ENCODE results near the gene PIK3R1.
"Not testable (repeated sequence)": the region's sequence is repeated elsewhere in the genome, so short reads cannot be mapped to it uniquely, and the experiment has no call there.

The PIK3R1 gene

GRCh38 chr5:68194386-68194785 is 21.2 kb upstream of the PIK3R1 start:
- no peak for DNase-seq

GRCh38 chr5:68195137-68195536 is 20.4 kb upstream of the PIK3R1 start:
- DNase-seq = no peak

GRCh38 chr5:68196876-68197275 is 18.7 kb upstream of the PIK3R1 start:
- no peak for DNase-seq

- no peak for DNase-seq
Measured at GRCh38 chr5:68200288-68200687, 15.3 kb upstream of the PIK3R1 start.

GRCh38 chr5:68210654-68211053 is 4.9 kb upstream of the PIK3R1 start:
- not testable (repeated sequence) for DNase-seq

GRCh38 chr5:68214482-68215207 is 911 bp upstream of the PIK3R1 start:
- DNase-seq = peak; percentile 52

- peak; percentile 80 for DNase-seq
Measured at GRCh38 chr5:68215898-68216244, 315 bp downstream of the PIK3R1 start.

- DNase-seq = peak; percentile 61
Measured at GRCh38 chr5:68216245-68217046, 890 bp downstream of the PIK3R1 start.

- no peak for DNase-seq
Measured at GRCh38 chr5:68217047-68217355, 1.4 kb downstream of the PIK3R1 start.

- no peak for DNase-seq
Measured at GRCh38 chr5:68217528-68217927, 2.0 kb downstream of the PIK3R1 start.

GRCh38 chr5:68219161-68219816 is 3.7 kb downstream of the PIK3R1 start:
- DNase-seq = no peak

- DNase-seq = no peak
Measured at GRCh38 chr5:68220260-68220659, 4.7 kb downstream of the PIK3R1 start.

GRCh38 chr5:68220914-68221313 is 5.4 kb downstream of the PIK3R1 start:
- no peak for DNase-seq

GRCh38 chr5:68221488-68221887 is 5.9 kb downstream of the PIK3R1 start:
- no peak for DNase-seq

GRCh38 chr5:68222310-68222709 is 6.8 kb downstream of the PIK3R1 start:
- no peak for DNase-seq

- no peak for DNase-seq
Measured at GRCh38 chr5:68222824-68223354, 7.3 kb downstream of the PIK3R1 start.

- DNase-seq = no peak
Measured at GRCh38 chr5:68223904-68224303, 8.3 kb downstream of the PIK3R1 start.

GRCh38 chr5:68224509-68225187 is 9.1 kb downstream of the PIK3R1 start:
- DNase-seq = no peak

- no peak for DNase-seq
Measured at GRCh38 chr5:68225188-68225910, 9.8 kb downstream of the PIK3R1 start.

- no peak for DNase-seq
Measured at GRCh38 chr5:68225911-68226545, 10.5 kb downstream of the PIK3R1 start.

GRCh38 chr5:68226546-68227073 is 11.1 kb downstream of the PIK3R1 start:
- no peak for DNase-seq

Data from NCI-H748 treated with DMSO at 0.1 percent for 48 hours (cell line).